Measurements from ENCODE around the gene ARHGAP4.

Gene ARHGAP4

DNA sequence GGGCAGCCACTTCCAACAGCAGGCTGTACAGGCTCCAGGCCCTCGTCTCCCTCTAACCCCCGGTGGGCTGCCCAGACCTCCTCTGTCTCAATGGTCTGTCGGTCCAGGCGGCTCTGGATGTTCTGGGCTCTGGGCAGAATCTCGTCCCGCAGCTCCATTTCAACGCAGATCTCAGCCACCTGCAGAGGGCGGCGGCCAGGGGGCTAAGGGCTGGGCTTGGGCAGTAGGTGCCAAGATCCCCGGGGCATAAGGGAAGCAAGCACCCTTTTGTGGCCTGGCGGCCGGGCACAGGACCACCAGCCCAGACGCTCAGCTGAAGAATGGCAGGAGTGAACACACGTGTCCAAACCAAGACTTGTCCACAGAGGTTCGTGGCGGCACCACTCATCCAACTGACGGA lies 12.4 kb downstream of the ARHGAP4 start:
- in situ Hi-C loops (cut with HindIII; ENCODE audit: low sequenced_read_pairs) = no loop called here
- no peak for DNase-seq (ENCODE audit: low read depth)
- H3K4me3 ChIP-seq (ENCODE audit: low read depth, low read length) = no peak overlapping the region
- TF ChIP-seq, protein P1, sequence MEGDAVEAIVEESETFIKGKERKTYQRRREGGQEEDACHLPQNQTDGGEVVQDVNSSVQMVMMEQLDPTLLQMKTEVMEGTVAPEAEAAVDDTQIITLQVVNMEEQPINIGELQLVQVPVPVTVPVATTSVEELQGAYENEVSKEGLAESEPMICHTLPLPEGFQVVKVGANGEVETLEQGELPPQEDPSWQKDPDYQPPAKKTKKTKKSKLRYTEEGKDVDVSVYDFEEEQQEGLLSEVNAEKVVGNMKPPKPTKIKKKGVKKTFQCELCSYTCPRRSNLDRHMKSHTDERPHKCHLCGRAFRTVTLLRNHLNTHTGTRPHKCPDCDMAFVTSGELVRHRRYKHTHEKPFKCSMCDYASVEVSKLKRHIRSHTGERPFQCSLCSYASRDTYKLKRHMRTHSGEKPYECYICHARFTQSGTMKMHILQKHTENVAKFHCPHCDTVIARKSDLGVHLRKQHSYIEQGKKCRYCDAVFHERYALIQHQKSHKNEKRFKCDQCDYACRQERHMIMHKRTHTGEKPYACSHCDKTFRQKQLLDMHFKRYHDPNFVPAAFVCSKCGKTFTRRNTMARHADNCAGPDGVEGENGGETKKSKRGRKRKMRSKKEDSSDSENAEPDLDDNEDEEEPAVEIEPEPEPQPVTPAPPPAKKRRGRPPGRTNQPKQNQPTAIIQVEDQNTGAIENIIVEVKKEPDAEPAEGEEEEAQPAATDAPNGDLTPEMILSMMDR (IDR thresholded peaks at IDR 0.05; ENCODE audit: low read depth, low read length, missing control alignments) = no peak

DNA sequence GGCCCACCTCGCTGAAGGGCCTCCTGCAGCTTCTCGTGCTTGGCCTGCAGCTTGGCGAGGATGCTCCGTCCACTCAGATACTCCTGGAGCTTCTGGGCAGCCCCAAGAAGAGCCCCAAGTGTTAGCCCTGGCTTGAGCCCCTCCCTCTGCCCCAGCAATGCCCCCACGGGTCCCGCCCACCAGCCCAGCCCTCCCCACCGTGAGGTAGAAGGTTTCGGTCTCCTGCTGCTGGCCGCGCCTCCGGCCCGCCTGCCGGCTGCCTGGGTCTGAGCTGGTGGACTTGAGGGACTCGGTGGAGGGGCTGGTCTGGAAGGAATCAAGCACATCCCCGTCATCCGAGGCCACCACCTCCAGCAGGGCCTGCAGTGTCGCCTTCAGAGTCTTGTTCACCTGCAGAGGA lies 12.9 kb downstream of the ARHGAP4 start:
- in situ Hi-C loops (cut with HindIII; ENCODE audit: low sequenced_read_pairs) = no loop called here
- H3K4me3 ChIP-seq (ENCODE audit: low read depth, low read length) = no peak overlapping the region
- DNase-seq (ENCODE audit: low read depth) = no peak
- TF ChIP-seq, protein P1 (IDR thresholded peaks at IDR 0.05; ENCODE audit: low read depth, low read length, missing control alignments) = no peak

DNA sequence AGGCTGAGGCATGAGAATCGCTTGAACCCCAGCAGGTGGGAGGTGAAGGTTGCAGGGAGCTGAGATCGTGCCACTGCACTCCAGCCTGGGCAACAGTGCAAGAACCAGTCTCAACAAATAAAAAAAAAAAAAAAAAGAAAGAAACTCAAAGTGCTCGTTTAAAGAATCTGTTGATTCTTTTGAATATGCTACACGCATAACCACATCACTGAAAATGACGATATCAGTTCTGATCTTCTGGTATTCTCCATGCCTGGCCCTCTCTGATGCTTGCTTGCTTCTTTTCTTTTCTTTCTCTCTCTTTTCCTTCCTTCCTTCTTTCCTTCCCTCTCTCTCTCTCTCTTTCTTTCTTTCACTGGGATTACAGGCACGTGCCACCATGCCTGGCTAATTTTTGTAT lies 14.3 kb downstream of the ARHGAP4 start:
- in situ Hi-C loops (cut with HindIII; ENCODE audit: low sequenced_read_pairs) = no loop called here
- DNase-seq (ENCODE audit: low read depth) = no peak
- no peak overlapping the region for H3K4me3 ChIP-seq (ENCODE audit: low read depth, low read length)
- TF ChIP-seq, protein P1 (IDR thresholded peaks at IDR 0.05; ENCODE audit: low read depth, low read length, missing control alignments) = no peak

DNA sequence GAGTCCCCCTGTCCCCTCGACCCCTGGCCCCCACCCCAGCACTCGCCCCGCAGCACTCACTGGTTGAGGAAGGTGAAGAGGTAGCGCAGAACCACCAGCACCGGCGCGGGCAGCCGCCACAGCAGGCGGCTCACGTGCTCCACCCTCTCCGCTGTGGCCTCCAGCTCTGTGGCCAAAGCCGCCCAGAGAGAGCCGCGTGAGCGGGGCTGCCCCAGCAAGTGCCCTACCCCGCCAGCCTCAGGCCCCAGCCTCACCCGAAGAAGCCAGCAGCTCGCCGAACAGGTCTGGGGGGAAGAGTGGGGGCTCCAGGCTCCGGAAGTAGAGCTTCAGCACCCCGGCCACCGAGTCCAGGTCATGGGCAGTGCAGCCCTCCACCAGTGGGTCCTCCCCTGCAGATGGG lies 15.6 kb downstream of the ARHGAP4 start:
- in situ Hi-C loops (cut with HindIII; ENCODE audit: low sequenced_read_pairs) = no loop called here
- DNase-seq (ENCODE audit: low read depth) = no peak

DNA sequence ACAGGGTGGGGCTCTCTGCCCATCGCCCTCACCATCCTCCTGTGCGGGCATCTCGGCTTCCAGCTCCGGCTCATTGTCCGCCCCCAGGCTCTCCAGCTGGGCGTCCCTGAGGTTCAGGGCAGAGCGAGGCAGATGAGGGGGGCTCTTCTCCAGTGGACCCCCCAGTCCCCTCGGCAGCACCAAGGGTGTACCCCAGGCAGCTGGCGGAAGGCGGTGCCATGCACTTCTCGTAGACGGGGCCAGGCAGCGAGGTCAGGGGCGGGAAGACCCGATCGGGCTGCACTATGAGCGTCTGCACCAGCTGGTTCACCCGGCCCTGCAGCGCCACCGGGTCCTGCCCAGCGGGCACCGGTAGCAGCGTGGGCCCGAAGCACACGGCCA lies 16.1 kb downstream of the ARHGAP4 start:
- DNase-seq (ENCODE audit: low read depth) = no peak
- in situ Hi-C loops (cut with HindIII; ENCODE audit: low sequenced_read_pairs) = no loop called here
- no peak overlapping the region for H3K4me3 ChIP-seq (ENCODE audit: low read depth, low read length)
- TF ChIP-seq, protein P1 (IDR thresholded peaks at IDR 0.05; ENCODE audit: low read depth, low read length, missing control alignments) = no peak

More for the DNA sequence above, 15.6 kb downstream of the ARHGAP4 start:
- TF ChIP-seq, protein P1 (IDR thresholded peaks at IDR 0.05; ENCODE audit: low read depth, low read length, missing control alignments) = no peak
- no peak overlapping the region for H3K4me3 ChIP-seq (ENCODE audit: low read depth, low read length)

DNA sequence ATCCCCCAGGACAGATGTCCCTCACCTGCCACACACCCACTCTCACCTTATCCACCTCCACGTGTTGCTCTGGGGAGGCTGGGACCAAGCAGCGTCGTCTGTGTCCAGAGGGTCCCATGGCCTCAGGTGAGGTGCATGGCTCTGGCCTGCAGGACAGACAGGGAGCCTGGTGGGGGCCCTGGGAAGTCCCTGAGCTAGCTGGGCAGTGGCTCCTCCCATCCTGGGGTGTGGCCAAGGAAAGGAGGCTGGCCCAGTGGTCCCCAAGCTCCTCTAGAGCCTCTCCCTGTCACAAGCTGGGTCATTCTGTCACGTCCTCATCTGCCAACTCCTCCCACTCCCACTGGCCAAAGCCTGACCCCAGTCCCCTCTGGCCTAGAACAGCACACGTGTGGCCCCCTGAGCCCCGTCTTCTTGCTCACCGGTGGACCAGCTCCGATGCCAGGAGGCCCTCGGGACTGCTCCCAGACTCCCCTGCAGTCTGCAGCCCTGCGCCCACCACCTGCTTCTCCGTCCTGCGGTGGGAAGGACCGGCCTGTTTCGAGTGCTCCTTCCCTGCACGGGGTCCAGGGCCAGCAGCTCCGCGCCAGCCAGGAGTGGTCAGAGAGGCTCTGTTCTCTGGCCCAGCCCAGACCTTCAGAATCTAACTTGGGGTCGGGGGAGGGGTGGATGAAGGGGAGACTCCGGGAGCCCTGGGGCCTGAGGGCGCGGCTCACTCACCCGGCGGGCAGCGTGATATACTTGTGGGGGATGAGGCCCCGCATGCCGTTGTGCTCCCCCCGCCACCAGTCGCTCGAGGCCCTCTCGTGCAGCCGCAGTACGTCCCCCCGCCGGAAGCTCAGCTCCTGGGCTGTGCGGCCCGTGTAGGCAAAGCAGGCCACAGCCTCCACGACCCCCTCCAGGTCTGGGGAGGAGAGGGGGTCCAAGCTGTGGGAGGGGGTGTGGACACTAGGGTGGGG lies 16.8 kb downstream of the ARHGAP4 start:
- DNase-seq (ENCODE audit: low read depth) = no peak
- TF ChIP-seq, protein P1 (IDR thresholded peaks at IDR 0.05; ENCODE audit: low read depth, low read length, missing control alignments) = no peak

More for the DNA sequence above, 16.8 kb downstream of the ARHGAP4 start:
- in situ Hi-C loops (cut with HindIII; ENCODE audit: low sequenced_read_pairs) = no loop called here
- no peak overlapping the region for H3K4me3 ChIP-seq (ENCODE audit: low read depth, low read length)
